Measurements from ENCODE around the gene NFATC2IP. TPM values are rescaled to one million over a fixed set of nuclear protein-coding genes. Genes with fewer than 3 reads are reported as not detected.

NFATC2IP gene
- total and polyA plus RNA-seq, 2 of the 13 experiments (the other 11 are each of a cell fraction or from before 2014, with no cell fraction given): 32.1 to 48.5 TPM

DNA sequence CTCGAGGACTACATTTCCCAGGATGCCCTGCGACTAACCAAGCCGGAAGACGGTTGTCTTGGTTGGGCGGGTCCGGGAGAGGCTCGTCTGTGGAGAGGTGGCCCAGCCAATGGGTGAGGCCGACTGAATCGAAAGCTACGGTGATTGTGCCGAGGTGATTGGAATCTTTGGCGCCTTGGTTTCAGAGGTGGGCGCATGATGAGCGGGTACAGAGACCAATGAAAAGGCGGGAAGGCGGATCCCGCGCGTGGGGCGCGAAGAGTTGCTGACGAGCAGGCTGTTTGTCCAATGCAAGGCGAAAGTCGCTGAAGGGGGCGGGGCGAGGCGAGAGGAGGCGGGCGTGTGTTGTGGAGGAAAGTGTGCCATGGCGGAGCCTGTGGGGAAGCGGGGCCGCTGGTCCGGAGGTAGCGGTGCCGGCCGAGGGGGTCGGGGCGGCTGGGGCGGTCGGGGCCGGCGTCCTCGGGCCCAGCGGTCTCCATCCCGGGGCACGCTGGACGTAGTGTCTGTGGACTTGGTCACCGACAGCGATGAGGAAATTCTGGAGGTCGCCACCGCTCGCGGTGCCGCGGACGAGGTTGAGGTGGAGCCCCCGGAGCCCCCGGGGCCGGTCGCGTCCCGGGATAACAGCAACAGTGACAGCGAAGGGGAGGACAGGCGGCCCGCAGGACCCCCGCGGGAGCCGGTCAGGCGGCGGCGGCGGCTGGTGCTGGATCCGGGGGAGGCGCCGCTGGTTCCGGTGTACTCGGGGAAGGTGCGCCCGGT, at the start of gene NFATC2IP (continued):
- TF ChIP-seq, protein P1, sequence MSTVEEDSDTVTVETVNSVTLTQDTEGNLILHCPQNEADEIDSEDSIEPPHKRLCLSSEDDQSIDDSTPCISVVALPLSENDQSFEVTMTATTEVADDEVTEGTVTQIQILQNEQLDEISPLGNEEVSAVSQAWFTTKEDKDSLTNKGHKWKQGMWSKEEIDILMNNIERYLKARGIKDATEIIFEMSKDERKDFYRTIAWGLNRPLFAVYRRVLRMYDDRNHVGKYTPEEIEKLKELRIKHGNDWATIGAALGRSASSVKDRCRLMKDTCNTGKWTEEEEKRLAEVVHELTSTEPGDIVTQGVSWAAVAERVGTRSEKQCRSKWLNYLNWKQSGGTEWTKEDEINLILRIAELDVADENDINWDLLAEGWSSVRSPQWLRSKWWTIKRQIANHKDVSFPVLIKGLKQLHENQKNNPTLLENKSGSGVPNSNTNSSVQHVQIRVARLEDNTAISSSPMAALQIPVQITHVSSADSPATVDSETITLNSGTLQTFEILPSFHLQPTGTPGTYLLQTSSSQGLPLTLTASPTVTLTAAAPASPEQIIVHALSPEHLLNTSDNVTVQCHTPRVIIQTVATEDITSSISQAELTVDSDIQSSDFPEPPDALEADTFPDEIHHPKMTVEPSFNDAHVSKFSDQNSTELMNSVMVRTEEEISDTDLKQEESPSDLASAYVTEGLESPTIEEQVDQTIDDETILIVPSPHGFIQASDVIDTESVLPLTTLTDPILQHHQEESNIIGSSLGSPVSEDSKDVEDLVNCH (CRISPR knock-in tag; IDR thresholded peaks at IDR 0.05): no peak
- TF ChIP-seq BRCA1 (CRISPR knock-in tag; IDR thresholded peaks at IDR 0.05) (no peak), POGZ (CRISPR knock-in tag; IDR thresholded peaks at IDR 0.05) (peak; percentile 71), HHEX (CRISPR knock-in tag; IDR thresholded peaks at IDR 0.05) (no peak), GLMP (CRISPR knock-in tag; IDR thresholded peaks at IDR 0.05; ENCODE audit: borderline replicate concordance) (no peak), ZNF232 (CRISPR knock-in tag; IDR thresholded peaks at IDR 0.05; ENCODE audit: borderline replicate concordance) (no peak; the same call in none of the 2 replicates), ZFP41 (CRISPR knock-in tag; IDR thresholded peaks at IDR 0.05; ENCODE audit: borderline replicate concordance) (no peak), SP1 (IDR thresholded peaks at IDR 0.05) (peak; percentile 90), SP1 (CRISPR knock-in tag; IDR thresholded peaks at IDR 0.05) (peak; percentile 98), ZNF496 (CRISPR knock-in tag; IDR thresholded peaks at IDR 0.05; ENCODE audit: insufficient replicate concordance) (no peak), SMARCE1 (IDR thresholded peaks at IDR 0.05; ENCODE audit: borderline replicate concordance) (no peak), KDM6A (CRISPR knock-in tag; IDR thresholded peaks at IDR 0.05; ENCODE audit: low read depth) (no peak), HINFP (CRISPR knock-in tag; IDR thresholded peaks at IDR 0.05; ENCODE audit: low read depth) (no peak), KLF13 (CRISPR knock-in tag; IDR thresholded peaks at IDR 0.05) (no peak), CHD2 (IDR thresholded peaks at IDR 0.05; ENCODE audit: low read depth, low read length) (peak; percentile 82), ATF6 (CRISPR knock-in tag; conservative IDR thresholded peaks at IDR 0.05) (no peak), KDM5A (IDR thresholded peaks at IDR 0.05; ENCODE audit: borderline replicate concordance, low read length) (peak; percentile 81)
- TF ChIP-seq, protein P2, sequence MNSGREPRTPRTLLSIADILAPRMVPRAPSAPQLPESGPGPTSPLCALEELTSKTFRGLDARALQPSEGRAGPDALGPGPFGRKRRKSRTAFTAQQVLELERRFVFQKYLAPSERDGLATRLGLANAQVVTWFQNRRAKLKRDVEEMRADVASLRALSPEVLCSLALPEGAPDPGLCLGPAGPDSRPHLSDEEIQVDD (CRISPR knock-in tag; IDR thresholded peaks at IDR 0.05; ENCODE audit: borderline replicate concordance): no peak
- TF ChIP-seq, protein P3, sequence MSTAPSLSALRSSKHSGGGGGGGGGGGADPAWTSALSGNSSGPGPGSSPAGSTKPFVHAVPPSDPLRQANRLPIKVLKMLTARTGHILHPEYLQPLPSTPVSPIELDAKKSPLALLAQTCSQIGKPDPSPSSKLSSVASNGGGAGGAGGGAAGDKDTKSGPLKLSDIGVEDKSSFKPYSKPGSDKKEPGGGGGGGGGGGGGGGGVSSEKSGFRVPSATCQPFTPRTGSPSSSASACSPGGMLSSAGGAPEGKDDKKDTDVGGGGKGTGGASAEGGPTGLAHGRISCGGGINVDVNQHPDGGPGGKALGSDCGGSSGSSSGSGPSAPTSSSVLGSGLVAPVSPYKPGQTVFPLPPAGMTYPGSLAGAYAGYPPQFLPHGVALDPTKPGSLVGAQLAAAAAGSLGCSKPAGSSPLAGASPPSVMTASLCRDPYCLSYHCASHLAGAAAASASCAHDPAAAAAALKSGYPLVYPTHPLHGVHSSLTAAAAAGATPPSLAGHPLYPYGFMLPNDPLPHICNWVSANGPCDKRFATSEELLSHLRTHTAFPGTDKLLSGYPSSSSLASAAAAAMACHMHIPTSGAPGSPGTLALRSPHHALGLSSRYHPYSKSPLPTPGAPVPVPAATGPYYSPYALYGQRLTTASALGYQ (CRISPR knock-in tag; IDR thresholded peaks at IDR 0.05): no peak
- TF ChIP-seq, protein P4, sequence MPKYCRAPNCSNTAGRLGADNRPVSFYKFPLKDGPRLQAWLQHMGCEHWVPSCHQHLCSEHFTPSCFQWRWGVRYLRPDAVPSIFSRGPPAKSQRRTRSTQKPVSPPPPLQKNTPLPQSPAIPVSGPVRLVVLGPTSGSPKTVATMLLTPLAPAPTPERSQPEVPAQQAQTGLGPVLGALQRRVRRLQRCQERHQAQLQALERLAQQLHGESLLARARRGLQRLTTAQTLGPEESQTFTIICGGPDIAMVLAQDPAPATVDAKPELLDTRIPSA (CRISPR knock-in tag; IDR thresholded peaks at IDR 0.05; ENCODE audit: borderline replicate concordance): no peak

All from HepG2 (cell line).